HEK293 (cell line): ENCODE data around the gene KCNK3.

ENCODE experiments used
- CTCF ChIP-seq: fragments of 450-650 bp; formaldehyde crosslinking; IDR thresholded peaks from 2 replicates; pipeline ENCODE4 v1.5.1; 2016; ENCODE audit warnings: missing biosample characterization, missing genetic modification characterization
- GLI4 ChIP-seq: fragments of 450-650 bp; formaldehyde crosslinking; IDR thresholded peaks from 2 replicates; pipeline ENCODE4 v1.5.1; 2016; ENCODE audit warnings: missing biosample characterization, missing genetic modification characterization
- KLF7 ChIP-seq: fragments of 450-650 bp; formaldehyde crosslinking; IDR thresholded peaks from 2 replicates; pipeline ENCODE4 v1.5.1; 2016; ENCODE audit warnings: missing biosample characterization, missing genetic modification characterization, borderline replicate concordance
- SP7 ChIP-seq: fragments of 450-650 bp; formaldehyde crosslinking; IDR thresholded peaks from 2 replicates; pipeline ENCODE4 v1.5.1; 2016; ENCODE audit warnings: missing biosample characterization, missing genetic modification characterization
- ZNF121 ChIP-seq: fragments of 450-650 bp; formaldehyde crosslinking; IDR thresholded peaks from 2 replicates; pipeline ENCODE4 v1.5.1; 2016; ENCODE audit warnings: missing biosample characterization, missing genetic modification characterization
- ZNF138 ChIP-seq: fragments of 450-650 bp; formaldehyde crosslinking; IDR thresholded peaks from 2 replicates; pipeline ENCODE4 v1.5.1; 2016; ENCODE audit warnings: missing biosample characterization, missing genetic modification characterization, borderline replicate concordance
- ZNF24 ChIP-seq: fragments of 450-650 bp; formaldehyde crosslinking; IDR thresholded peaks from 2 replicates; pipeline ENCODE4 v1.5.1; 2016; ENCODE audit warnings: missing biosample characterization, missing genetic modification characterization
- ZNF621 ChIP-seq: fragments of 450-650 bp; formaldehyde crosslinking; IDR thresholded peaks from 2 replicates; pipeline ENCODE4 v1.5.1; 2017; ENCODE audit warnings: missing biosample characterization, missing genetic modification characterization
- ZNF626 ChIP-seq: fragments of 450-650 bp; sonication (Bioruptor Pico); formaldehyde crosslinking; IDR thresholded peaks from 2 replicates; pipeline ENCODE4 v1.5.1; 2018; ENCODE audit warnings: missing biosample characterization, missing genetic modification characterization, inconsistent platforms

- TF ChIP-seq SP7 (tag by site-specific recombination) (no peak), GLI4 (tag by site-specific recombination) (no peak), ZNF138 (tag by site-specific recombination) (no peak), ZNF24 (tag by site-specific recombination) (no peak), ZNF621 (tag by site-specific recombination) (no peak), KLF7 (tag by site-specific recombination) (no peak), ZNF626 (no peak), ZNF121 (tag by site-specific recombination) (no peak), CTCF (no peak)
Observed at GRCh38 chr2:26726228-26726627, 33.7 kb downstream of the KCNK3 start.
